T-helper 1 cell treated with Interleukin-12 subunit alpha and Interleukin-12 subunit beta and Interleukin-4 antibody, amounts not matched to agents 30 μg/mL and 1 μg/mL, for 36 hours (primary cell): ENCODE data around the gene RSBN1L.

Source experiments
- H3K27ac Mint-ChIP-seq: one replicate; pipeline ENCODE4 v1.8.0; 2021; ENCODE audit warnings: mild to moderate bottlenecking, mixed read lengths
- H3K27me3 Mint-ChIP-seq: one replicate; pipeline ENCODE4 v1.8.0; 2021; ENCODE audit warnings: low read depth, mixed read lengths
- H3K36me3 Mint-ChIP-seq: one replicate; pipeline ENCODE4 v1.8.0; 2021; ENCODE audit warnings: low read depth, mixed read lengths
- H3K4me1 Mint-ChIP-seq: one replicate; pipeline ENCODE4 v1.8.0; 2021; ENCODE audit warnings: low read depth, mixed read lengths
- H3K4me3 Mint-ChIP-seq: one replicate; pipeline ENCODE4 v1.8.0; 2021; ENCODE audit warnings: mild to moderate bottlenecking, moderate library complexity, mixed read lengths
- H3K9me3 Mint-ChIP-seq: one replicate; pipeline ENCODE4 v1.8.0; 2021; ENCODE audit warnings: mixed read lengths

Gene RSBN1L

DNA sequence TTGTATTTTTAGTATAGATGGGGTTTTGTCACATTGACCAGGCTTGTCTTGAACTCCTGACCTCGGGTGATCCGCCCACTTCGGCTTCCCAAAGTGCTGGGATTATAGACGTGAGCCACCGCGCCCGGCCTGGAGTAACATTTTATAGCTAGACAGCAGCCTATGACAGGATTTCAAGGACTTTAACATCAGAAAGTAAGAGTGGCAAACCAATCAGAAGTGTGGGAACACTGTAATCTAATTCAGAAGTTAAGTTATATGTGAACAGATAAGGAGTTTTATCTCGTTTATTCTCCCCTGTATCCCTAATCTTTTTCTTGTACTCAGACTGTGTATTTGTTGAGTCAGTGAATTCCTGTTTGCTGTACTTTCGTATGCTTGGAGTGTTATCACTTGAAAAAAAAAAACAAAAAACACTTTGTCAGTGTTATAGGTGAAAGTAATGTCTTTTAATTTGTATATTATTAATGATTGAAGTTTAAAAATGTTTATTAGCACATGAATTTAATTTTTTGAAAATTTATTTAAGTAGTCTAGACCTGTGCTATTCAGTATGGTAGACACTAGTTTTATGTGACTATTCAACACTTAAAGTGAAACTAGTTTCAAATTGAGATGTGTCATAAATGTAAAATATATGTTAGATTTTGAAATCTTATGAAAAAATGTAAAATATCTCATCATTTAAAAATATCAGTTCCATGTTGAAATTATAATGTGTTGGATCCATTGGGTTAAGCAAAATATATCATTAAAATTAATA, 38.6 kb downstream of the RSBN1L start:
- peaks cover 4% of the 10 kb centered on the region for H3K4me1 Mint-ChIP-seq
- H3K27me3 Mint-ChIP-seq, result no peaks in the 10 kb centered on the region
- H3K4me3 Mint-ChIP-seq, result no peak overlapping the region
- peaks cover 16% of the 10 kb centered on the region for H3K36me3 Mint-ChIP-seq
- H3K27ac Mint-ChIP-seq, result no peak overlapping the region
- H3K9me3 Mint-ChIP-seq, result no peaks in the 10 kb centered on the region

DNA sequence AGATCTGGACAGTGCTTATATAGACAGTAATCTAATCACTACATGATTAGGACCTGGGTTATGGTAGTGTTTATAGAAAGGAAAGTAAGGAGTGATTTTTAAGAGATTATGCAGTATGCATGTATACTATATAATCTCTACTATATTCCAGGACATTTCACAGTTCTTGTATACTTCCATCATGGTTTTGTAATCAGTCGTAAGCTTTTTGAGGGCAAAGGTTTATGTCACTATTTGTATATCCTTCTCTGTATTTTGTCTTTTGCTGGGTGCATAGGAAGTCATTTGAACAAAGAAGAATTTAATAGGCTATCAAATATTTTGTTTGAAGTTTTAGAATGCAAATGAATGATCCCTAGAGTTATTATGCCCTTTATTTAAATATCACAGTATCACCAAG, 39.2 kb downstream of the RSBN1L start:
- Mint-ChIP-seq H3K27me3 (no peaks in the 10 kb centered on the region), H3K4me3 (no peak overlapping the region), H3K9me3 (no peaks in the 10 kb centered on the region), H3K27ac (no peak overlapping the region), H3K4me1 (peaks cover 6% of the 10 kb centered on the region), H3K36me3 (peaks cover 19% of the 10 kb centered on the region)

- H3K27me3 Mint-ChIP-seq, result no peaks in the 10 kb centered on the region
- peaks cover 4% of the 10 kb centered on the region for H3K4me1 Mint-ChIP-seq
- H3K4me3 Mint-ChIP-seq, result no peak overlapping the region
- peaks cover 19% of the 10 kb centered on the region for H3K36me3 Mint-ChIP-seq
- H3K9me3 Mint-ChIP-seq, result no peaks in the 10 kb centered on the region
- no peak overlapping the region for H3K27ac Mint-ChIP-seq
Measured at GRCh38 chr7:77736991-77737390, 40.7 kb downstream of the RSBN1L start.

DNA sequence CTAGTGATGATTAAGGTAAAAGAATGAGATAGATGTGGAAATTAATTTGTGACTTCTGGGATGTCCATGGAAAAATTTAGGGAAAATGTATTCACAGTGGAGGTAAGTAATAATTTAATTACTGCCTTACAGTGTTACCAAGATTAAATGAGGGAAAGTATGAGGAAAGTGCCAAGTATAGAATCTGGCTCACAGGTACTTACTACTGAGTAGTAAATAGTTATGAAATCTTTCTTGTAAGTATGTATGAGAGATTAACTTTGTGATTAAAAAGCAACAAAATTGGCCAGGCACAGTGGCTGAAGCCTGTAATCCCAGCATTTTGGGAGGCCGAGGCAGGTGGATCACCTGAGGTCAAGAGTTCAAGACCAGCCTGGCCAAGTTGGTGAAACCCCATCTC, 42.1 kb downstream of the RSBN1L start:
- H3K36me3 Mint-ChIP-seq, result peaks cover 19% of the 10 kb centered on the region
- peaks cover 4% of the 10 kb centered on the region for H3K4me1 Mint-ChIP-seq
- no peaks in the 10 kb centered on the region for H3K9me3 Mint-ChIP-seq
- H3K4me3 Mint-ChIP-seq, result no peak overlapping the region
- no peak overlapping the region for H3K27ac Mint-ChIP-seq
- H3K27me3 Mint-ChIP-seq, result no peaks in the 10 kb centered on the region

DNA sequence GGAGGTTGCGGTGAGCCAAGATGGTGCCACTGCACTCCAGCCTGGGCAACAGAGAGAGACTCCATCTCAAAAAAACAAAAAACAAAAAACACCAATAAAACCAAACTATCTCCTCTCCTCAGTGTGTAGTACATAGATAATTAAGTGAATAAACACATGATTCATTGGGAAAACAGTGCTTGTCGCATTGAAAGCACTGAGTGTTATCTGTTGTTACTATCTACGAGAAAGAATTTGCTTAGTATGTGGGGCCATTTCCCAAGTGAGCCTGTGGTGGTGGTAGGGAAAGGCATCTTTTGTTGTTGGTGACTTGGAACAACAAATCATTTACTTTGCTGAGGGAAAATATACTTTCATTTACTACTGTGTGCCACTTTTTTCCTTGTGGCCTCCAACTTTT, 42.6 kb downstream of the RSBN1L start:
- Mint-ChIP-seq H3K27ac (peak overlapping the region; percentile 41), H3K27me3 (no peaks in the 10 kb centered on the region), H3K9me3 (no peaks in the 10 kb centered on the region), H3K4me3 (no peak overlapping the region), H3K4me1 (peaks cover 4% of the 10 kb centered on the region), H3K36me3 (peaks cover 19% of the 10 kb centered on the region)

GRCh38 chr7:77740257-77740656, 44.0 kb downstream of the RSBN1L start:
- peaks cover 19% of the 10 kb centered on the region for H3K36me3 Mint-ChIP-seq
- H3K27ac Mint-ChIP-seq, result no peak overlapping the region
- H3K4me3 Mint-ChIP-seq, result no peak overlapping the region
- H3K4me1 Mint-ChIP-seq, result peaks cover 4% of the 10 kb centered on the region
- H3K9me3 Mint-ChIP-seq, result no peaks in the 10 kb centered on the region
- H3K27me3 Mint-ChIP-seq, result no peaks in the 10 kb centered on the region

DNA sequence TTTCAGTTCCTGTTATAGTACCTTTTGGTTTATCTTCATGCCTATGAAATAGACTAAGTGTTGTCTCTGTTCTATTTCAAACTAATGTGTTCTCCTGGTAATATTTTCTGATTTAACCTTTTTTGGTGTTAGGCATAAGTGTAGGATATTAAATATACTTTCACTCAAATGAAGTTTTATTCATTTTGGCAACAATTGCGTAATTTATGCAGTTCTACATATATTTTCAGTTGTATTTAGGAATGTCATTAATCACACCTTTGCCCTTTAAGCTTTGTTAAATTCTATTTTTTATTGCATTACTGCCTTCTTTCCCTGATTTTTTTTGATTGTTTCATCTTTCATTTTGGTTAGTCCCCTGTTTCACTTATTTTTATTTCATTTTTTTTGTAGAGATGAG, 47.3 kb downstream of the RSBN1L start:
- Mint-ChIP-seq H3K9me3 (no peaks in the 10 kb centered on the region), H3K27me3 (no peaks in the 10 kb centered on the region), H3K4me3 (no peak overlapping the region), H3K4me1 (peaks cover 8% of the 10 kb centered on the region), H3K27ac (no peak overlapping the region), H3K36me3 (peaks cover 6% of the 10 kb centered on the region)

DNA sequence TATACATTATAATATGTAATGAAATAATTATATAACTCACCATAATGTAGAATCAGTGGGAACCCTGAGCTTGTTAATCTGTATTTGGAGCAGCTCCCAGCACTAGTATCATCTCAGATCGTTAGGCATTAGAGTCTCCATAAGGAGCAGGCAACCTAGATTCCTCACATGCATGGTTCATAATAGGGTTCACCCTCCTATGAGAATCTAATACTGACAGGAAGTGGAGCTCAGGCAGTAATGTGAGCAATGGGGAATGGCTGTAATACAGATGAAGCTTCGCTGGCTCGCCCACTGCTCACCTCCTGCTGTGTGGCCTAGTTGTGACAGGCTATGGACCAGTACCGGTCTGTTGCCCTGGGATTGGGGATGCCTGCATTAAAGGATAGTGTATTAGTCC, 49.5 kb downstream of the RSBN1L start:
- Mint-ChIP-seq H3K27ac (no peak overlapping the region), H3K27me3 (no peaks in the 10 kb centered on the region), H3K4me1 (peaks cover 4% of the 10 kb centered on the region), H3K4me3 (no peak overlapping the region), H3K9me3 (no peaks in the 10 kb centered on the region), H3K36me3 (peaks cover 8% of the 10 kb centered on the region)

- peaks cover 11% of the 10 kb centered on the region for H3K36me3 Mint-ChIP-seq
- no peak overlapping the region for H3K27ac Mint-ChIP-seq
Measured at GRCh38 chr7:77746164-77746823, 50.0 kb downstream of the RSBN1L start.

GRCh38 chr7:77746824-77747165, 50.5 kb downstream of the RSBN1L start:
- H3K27me3 Mint-ChIP-seq, result no peaks in the 10 kb centered on the region
- no peaks in the 10 kb centered on the region for H3K9me3 Mint-ChIP-seq
- no peak overlapping the region for H3K27ac Mint-ChIP-seq
- H3K4me1 Mint-ChIP-seq, result peaks cover 6% of the 10 kb centered on the region
- peaks cover 11% of the 10 kb centered on the region for H3K36me3 Mint-ChIP-seq
- no peak overlapping the region for H3K4me3 Mint-ChIP-seq

More at GRCh38 chr7:77746164-77746823, 50.0 kb downstream of the RSBN1L start:
- Mint-ChIP-seq H3K27me3 (no peaks in the 10 kb centered on the region), H3K4me1 (peaks cover 4% of the 10 kb centered on the region), H3K9me3 (no peaks in the 10 kb centered on the region), H3K4me3 (no peak overlapping the region)

DNA sequence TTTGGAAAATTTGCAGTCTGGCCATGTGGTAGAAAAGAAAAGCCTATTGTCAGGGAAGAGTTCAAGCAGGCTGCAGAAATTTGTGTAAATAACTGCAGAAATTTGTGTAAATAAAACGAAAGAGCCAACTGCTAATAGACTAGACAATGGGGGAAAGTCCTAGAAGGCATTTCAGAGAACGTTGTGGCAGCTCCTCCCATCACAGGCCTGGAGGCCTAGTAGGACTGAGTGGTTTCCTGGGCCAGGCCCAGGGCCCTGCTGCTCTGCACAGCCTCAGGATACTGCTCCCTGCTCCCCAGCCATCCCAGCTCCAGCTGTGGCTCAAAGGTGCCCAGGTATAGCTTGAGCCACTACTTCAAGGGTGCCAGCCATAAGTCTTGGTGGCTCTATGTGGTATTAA, 50.9 kb downstream of the RSBN1L start:
- no peak overlapping the region for H3K27ac Mint-ChIP-seq
- no peaks in the 10 kb centered on the region for H3K9me3 Mint-ChIP-seq

GRCh38 chr7:77747718-77748117, 51.5 kb downstream of the RSBN1L start:
- Mint-ChIP-seq H3K36me3 (peaks cover 14% of the 10 kb centered on the region), H3K27ac (no peak overlapping the region), H3K9me3 (no peaks in the 10 kb centered on the region), H3K4me1 (peaks cover 11% of the 10 kb centered on the region), H3K27me3 (no peaks in the 10 kb centered on the region), H3K4me3 (no peak overlapping the region)

More for the DNA sequence above, 50.9 kb downstream of the RSBN1L start:
- Mint-ChIP-seq H3K4me1 (peaks cover 8% of the 10 kb centered on the region), H3K36me3 (peaks cover 13% of the 10 kb centered on the region), H3K4me3 (no peak overlapping the region), H3K27me3 (no peaks in the 10 kb centered on the region)

DNA sequence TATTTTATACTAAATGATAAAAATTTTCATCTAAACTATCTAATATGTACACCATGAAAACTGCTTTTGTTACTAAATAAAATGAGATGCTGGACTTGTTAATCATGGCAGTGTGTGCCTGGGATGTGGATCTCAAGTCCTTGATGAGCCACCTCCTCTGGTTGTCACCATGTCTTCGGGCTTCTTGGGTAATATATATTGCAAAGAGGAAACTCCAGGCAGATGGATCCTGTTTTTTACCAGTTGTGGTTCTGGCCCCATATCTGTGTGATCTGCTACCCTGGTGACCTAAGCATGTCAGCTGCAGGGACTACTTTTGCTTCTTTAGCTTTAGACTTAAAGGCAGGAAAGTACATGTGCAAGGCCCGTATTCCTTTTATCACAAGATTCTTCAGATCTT, 55.8 kb downstream of the RSBN1L start:
- H3K9me3 Mint-ChIP-seq, result no peaks in the 10 kb centered on the region
- no peak overlapping the region for H3K27ac Mint-ChIP-seq
- H3K27me3 Mint-ChIP-seq, result no peaks in the 10 kb centered on the region
- H3K4me1 Mint-ChIP-seq, result peaks cover 15% of the 10 kb centered on the region
- peaks cover 14% of the 10 kb centered on the region for H3K36me3 Mint-ChIP-seq
- H3K4me3 Mint-ChIP-seq, result no peak overlapping the region

GRCh38 chr7:77753173-77753572, 56.9 kb downstream of the RSBN1L start:
- H3K36me3 Mint-ChIP-seq, result peaks cover 14% of the 10 kb centered on the region
- peaks cover 17% of the 10 kb centered on the region for H3K4me1 Mint-ChIP-seq
- H3K4me3 Mint-ChIP-seq, result no peak overlapping the region
- no peaks in the 10 kb centered on the region for H3K9me3 Mint-ChIP-seq
- H3K27me3 Mint-ChIP-seq, result no peaks in the 10 kb centered on the region
- no peak overlapping the region for H3K27ac Mint-ChIP-seq

DNA sequence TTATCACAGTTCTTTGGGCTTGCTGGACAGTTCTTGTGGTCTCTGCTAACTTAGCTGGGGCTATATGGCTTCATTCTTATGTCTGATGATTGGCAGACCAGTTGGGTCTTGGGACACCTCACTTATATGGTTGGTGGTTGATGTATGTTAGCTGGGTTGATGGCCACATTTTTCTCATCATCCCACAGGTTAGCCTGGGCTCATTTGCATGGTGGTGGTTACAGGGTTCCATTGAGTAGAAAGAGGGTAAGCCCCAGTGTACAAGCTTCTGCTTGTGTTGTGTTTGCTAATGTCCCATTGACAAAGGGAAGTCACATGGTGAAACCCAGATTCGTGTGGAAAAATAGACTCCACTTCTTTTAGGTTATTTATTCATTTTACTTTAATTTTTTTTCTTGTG, 61.3 kb downstream of the RSBN1L start:
- Mint-ChIP-seq H3K4me3 (no peak overlapping the region), H3K27me3 (no peaks in the 10 kb centered on the region), H3K4me1 (peaks cover 16% of the 10 kb centered on the region), H3K36me3 (no peaks in the 10 kb centered on the region), H3K9me3 (no peaks in the 10 kb centered on the region), H3K27ac (no peak overlapping the region)
